Heart right ventricle (tissue), 16 donors: Measurements from ENCODE around the gene CDK5. TPM values are rescaled to one million over a fixed set of nuclear protein-coding genes. Genes with fewer than 3 reads are reported as not detected.

Source experiments
- ATAC-seq, 8 donors: fragments of 200-7000 bp; cut with Tn5 transposase; one replicate each; pipeline ENCODE4 v1.9.1; 2020; ENCODE audit warnings: mild to moderate bottlenecking in 8 of 8, moderate library complexity in 8 of 8, moderate number of reproducible peaks in 1 of 8
- DNase-seq, 2 donors: peaks; one replicate each; pipeline ENCODE4 v3.0.0-alpha.2; 2020
- H3K27ac ChIP-seq, 10 donors: fragments of 200-600 bp; sonication (generic) in 2 of 10; one replicate each; pipeline versions ENCODE4 v1.5.0 to v1.8.0; 2020 to 2022; ENCODE audit warnings: mild to moderate bottlenecking in 3 of 10
- H3K27me3 ChIP-seq, 7 donors: fragments of 200-600 bp; one replicate each; pipeline ENCODE4 v1.8.0; 2021 to 2022; ENCODE audit warnings: mild to moderate bottlenecking in 2 of 7
- H3K36me3 ChIP-seq, 9 donors: fragments of 200-600 bp; sonication (generic) in 1 of 9; one replicate each; pipeline versions ENCODE4 v1.5.0 to v1.8.0; 2020 to 2022; ENCODE audit warnings: mild to moderate bottlenecking in 2 of 9
- H3K4me1 ChIP-seq, 9 donors: fragments of 200-600 bp; sonication (generic) in 1 of 9; one replicate each; pipeline versions ENCODE4 v1.5.0 to v1.8.0; 2020 to 2022; ENCODE audit warnings: mild to moderate bottlenecking in 4 of 9
- H3K4me3 ChIP-seq, 10 donors: fragments of 200-600 bp; sonication (generic) in 2 of 10; one replicate each; pipeline versions ENCODE4 v1.5.0 to v1.8.0; 2020 to 2022; ENCODE audit warnings: mild to moderate bottlenecking in 7 of 10, moderate library complexity in 2 of 10
- H3K9me3 ChIP-seq, 11 donors: fragments of 200-600 bp in 10 of 11; sonication (generic) in 2 of 11; one replicate each; pipeline versions ENCODE4 v1.5.0 to v1.8.0; 2013 to 2022; ENCODE audit warnings: mild to moderate bottlenecking in 2 of 11, control low read depth in 1 of 11, moderate library complexity in 1 of 11
- CTCF ChIP-seq, 9 donors: fragments of 200-600 bp; sonication (generic) in 2 of 9; IDR thresholded peaks; one replicate each; pipeline versions ENCODE4 v1.5.0 to v1.8.0; 2021 to 2022; ENCODE audit warnings: antibody characterized with exemption in 9 of 9, mild to moderate bottlenecking in 5 of 9, moderate library complexity in 1 of 9
- WGBS, 2 donors: extraction: QIAGEN DNeasy Blood & Tissue Kit; methylation state at CpG; one replicate each; pipeline ENCODE4 v1.1.7; 2013; ENCODE audit warnings: inconsistent platforms in 1 of 2; 5-methylcytosine and 5-hydroxymethylcytosine counted together
- intact Hi-C, 10 donors: fragments of 100-400 bp; cut with DNase I; formaldehyde crosslinking; loops; one replicate each; pipeline versions ENCODE4 v1.11.1 to v1.14.2; 2022
- polyA plus RNA-seq, 2 donors: library from polyadenylated mRNA; stranded (reverse); fragments of 200-250 nt; gene quantifications; one replicate each; pipeline ENCODE4 v1.2.3, GENCODE V29; 2013
- total RNA-seq, 10 donors: library from RNA; stranded (reverse); fragmentation: NEBNext Ultra II Directional in 3 of 10; extraction: Animal tissue kit (Norgen Biotek cat#: 25700) in 3 of 10; gene quantifications; one replicate each; pipeline versions ENCODE4 v1.2.1 to v1.2.4, GENCODE V29; 2021 to 2023
- donor health status: Arrhythmogenic right ventricular cardiomyopathy.
- donor health status: ischemic (EF 13 %, LVEDD 7.1; RV severe dilation, severe dysfunction).
- donor health status: healthy with polysubstance abuse.
- donor health status: DM: no; HTN: yes; CAD: no.
- donor health status: DM: no; HTN: no; CAD: no.
- donor health status: ischemic (EF 25% LVEDD 6.9; RV normal size, moderate dysfunction).
- donor health status: ischemic (EF 25% LVEDD 5.7; RV mildly dilated, moderate dysfunction).
- donor health status: healthy.
- donor health status: DM: yes; HTN: yes; CAD: no.
- donor health status: Ischemic cardiomyopathy.
- donor health status: ischemic (EF 35%, LVEDD 5.7; RV mildly dilated, moderate dysfunction).
- donor health status: nonischemic (EF 11% LVEDD 7.7; RV severe dilation, severe dysfunction).
- donor health status: DM: yes; HTN: yes; CAD: no.
- donor health status: PGD.
- donor health status: ischemic (EF 29% LVEDD 5.4; RV normal size, mild dysfunction).
- donor health status: nonischemic (EF 23%, LVEDD 6.1; RV moderate dilation, normal function).

The CDK5 gene
- total and polyA plus RNA-seq, 12 donors: 5.0 to 11.3 (median 7.6) TPM

- no peak for TF ChIP-seq CTCF (IDR thresholded peaks at IDR 0.05)
- H3K36me3 ChIP-seq: peaks cover 0 to 60% (median 12%) of the 10 kb centered on the region in 9 donors
- H3K4me1 ChIP-seq: peaks cover 10 to 35% (median 22%) of the 10 kb centered on the region in 9 donors
- H3K27ac ChIP-seq: no peak overlapping the region
- H3K4me3 ChIP-seq: no peak overlapping the region
- H3K9me3 ChIP-seq: no peaks in the 10 kb centered on the region
- no peak for DNase-seq
- no peaks in the 10 kb centered on the region for H3K27me3 ChIP-seq
- intact Hi-C loops: loop anchor here in 2 of 10 donors (10.0 kb wide), 1 partner anchor 69 kb away; no protein-coding TSS in a partner anchor
- peak in 1 of 8 donors; percentile 2 for ATAC-seq
- 93 to 94% methylated on average over 17 of the region's 17 CpGs for WGBS, 2 donors
These were observed 21.8 kb downstream of the CDK5 start for GRCh38 chr7:151035902-151036301.

- no peak for TF ChIP-seq CTCF (IDR thresholded peaks at IDR 0.05)
- no peak overlapping the region for H3K4me3 ChIP-seq
- intact Hi-C loops: loop anchor here in 2 of 10 donors (10.0 kb wide), 1 partner anchor 70 kb away; no protein-coding TSS in a partner anchor
- no peaks in the 10 kb centered on the region for H3K9me3 ChIP-seq
- H3K36me3 ChIP-seq: peaks cover 0 to 62% (median 12%) of the 10 kb centered on the region in 9 donors
- DNase-seq (peak in 1 of 2 donors; percentile 52), ATAC-seq (peak in 7 of 8 donors; percentile 25 to 74 (median 65))
- peaks cover 10 to 34% (median 21%) of the 10 kb centered on the region in 9 donors for H3K4me1 ChIP-seq
- no peaks in the 10 kb centered on the region for H3K27me3 ChIP-seq
- 75 to 79% methylated on average over 21 of the region's 21 CpGs for WGBS, 2 donors
- peak overlapping the region in 7 of 10 donors; percentile 3 to 67 (median 37) for H3K27ac ChIP-seq
These were observed 22.5 kb downstream of the CDK5 start for GRCh38 chr7:151035026-151035717.

- intact Hi-C loops: loop anchor here in 3 of 10 donors (5.0 to 10.0 kb wide), 2 partner anchors 70 to 78 kb away; no protein-coding TSS in a partner anchor
- no peaks in the 10 kb centered on the region for H3K9me3 ChIP-seq
- peaks cover 10 to 32% (median 19%) of the 10 kb centered on the region in 9 donors for H3K4me1 ChIP-seq
- 90 to 96% methylated on average over 21 of the region's 21 CpGs for WGBS, 2 donors
- H3K27ac ChIP-seq: peak overlapping the region in 7 of 10 donors; percentile 3 to 67 (median 37)
- no peaks in the 10 kb centered on the region for H3K27me3 ChIP-seq
- DNase-seq (no peak), ATAC-seq (no peak)
- TF ChIP-seq CTCF (IDR thresholded peaks at IDR 0.05): no peak
- peaks cover 0 to 62% (median 12%) of the 10 kb centered on the region in 9 donors for H3K36me3 ChIP-seq
- no peak overlapping the region for H3K4me3 ChIP-seq
These were observed 23.2 kb downstream of the CDK5 start for GRCh38 chr7:151034312-151035025.

GRCh38 chr7:151033864-151034249, 23.8 kb downstream of the CDK5 start:
- no peak for TF ChIP-seq CTCF (IDR thresholded peaks at IDR 0.05)
- peaks cover 5 to 32% (median 19%) of the 10 kb centered on the region in 9 donors for H3K4me1 ChIP-seq
- no peak overlapping the region for H3K4me3 ChIP-seq
- WGBS, 2 donors: 83 to 98% methylated on average over 5 of the region's 5 CpGs
- ATAC-seq: no peak
- H3K36me3 ChIP-seq: peaks cover 0 to 62% (median 12%) of the 10 kb centered on the region in 9 donors
- no peak overlapping the region for H3K27ac ChIP-seq
- intact Hi-C loops: loop anchor here in 3 of 10 donors (5.0 to 10.0 kb wide), 2 partner anchors 71 to 78 kb away; no protein-coding TSS in a partner anchor
- no peak for DNase-seq
- no peaks in the 10 kb centered on the region for H3K27me3 ChIP-seq
- no peaks in the 10 kb centered on the region for H3K9me3 ChIP-seq
